Epidermal melanocyte (primary cell): Measurements from ENCODE around the gene LRRC4C.

ENCODE experiments used
- DNase-seq: peaks from one replicate; pipeline ENCODE4 v3.0.0; 2011; ENCODE audit warnings: low spot score; ENCODE audit not compliant: insufficient read length

Gene LRRC4C

DNA sequence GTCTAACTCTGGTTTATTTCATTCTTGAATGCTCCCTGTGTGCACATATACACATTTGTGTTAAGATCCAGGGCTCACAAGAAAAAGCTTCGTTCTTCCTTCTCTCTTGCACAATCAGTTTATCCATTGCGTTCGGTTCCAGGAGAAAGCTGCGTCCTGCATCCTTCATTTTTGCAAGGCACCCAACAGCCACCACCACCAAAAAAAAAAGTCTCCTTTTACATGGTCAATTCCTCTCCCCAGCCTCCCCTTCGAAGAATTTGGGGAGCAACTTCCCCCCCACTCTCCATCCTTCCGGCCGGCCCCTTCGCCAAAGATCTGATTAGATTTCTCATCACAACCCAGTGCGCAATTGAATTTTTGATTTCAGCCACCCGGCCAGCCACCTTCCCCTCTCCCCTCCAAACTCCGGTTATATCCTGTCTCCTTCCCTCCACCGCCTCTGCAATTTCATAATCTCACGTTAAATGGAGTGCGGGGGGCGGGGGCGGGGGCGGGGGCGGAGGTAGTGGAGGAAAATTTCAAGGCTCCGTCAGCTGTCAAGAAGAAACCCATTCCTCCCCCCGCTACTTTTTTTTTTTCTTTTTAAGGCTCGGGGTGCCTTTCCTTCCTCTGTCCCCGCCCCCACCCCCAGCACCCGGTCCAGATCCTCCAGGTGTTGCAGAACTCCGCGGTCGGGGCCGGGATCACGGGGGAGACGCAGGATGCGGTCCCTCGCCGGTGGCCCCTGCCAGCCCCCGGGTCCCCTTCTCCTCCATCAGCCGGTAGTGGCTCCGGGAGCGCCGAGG is 1166.5 kb downstream of the LRRC4C start:
- DNase-seq: no peak

GRCh38 chr11:40291741-40292140 is 1167.7 kb downstream of the LRRC4C start:
- no peak for DNase-seq

GRCh38 chr11:40291329-40291728 is 1168.1 kb downstream of the LRRC4C start:
- no peak for DNase-seq

DNA sequence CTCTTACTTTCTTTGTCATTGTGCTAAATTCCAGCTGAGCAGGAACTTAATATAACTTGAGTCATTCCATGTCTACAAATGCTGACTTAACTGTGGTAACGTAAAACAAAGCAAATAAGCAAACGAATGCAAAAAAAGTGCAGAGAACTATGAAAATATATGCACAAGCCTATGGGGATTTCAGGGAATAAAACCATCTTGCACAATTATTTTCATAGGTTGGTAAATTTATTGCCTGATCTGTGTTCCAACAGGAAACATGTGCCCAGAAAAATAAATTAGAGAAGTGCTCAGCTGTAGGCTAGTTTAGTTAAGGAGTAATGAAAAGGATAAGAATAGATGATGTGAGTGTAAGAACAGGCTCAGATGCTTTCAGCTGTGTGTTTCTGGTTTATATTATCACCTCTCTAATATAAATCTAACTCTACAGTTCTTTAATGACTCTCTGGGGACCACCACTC is 1169.3 kb downstream of the LRRC4C start:
- DNase-seq: no peak

- no peak for DNase-seq
These were observed 1170.1 kb downstream of the LRRC4C start for GRCh38 chr11:40289370-40289769.

GRCh38 chr11:40287916-40288803 is 1171.3 kb downstream of the LRRC4C start:
- DNase-seq: no peak

GRCh38 chr11:40286137-40286536 is 1173.3 kb downstream of the LRRC4C start:
- no peak for DNase-seq

GRCh38 chr11:40285558-40285957 is 1173.9 kb downstream of the LRRC4C start:
- DNase-seq: no peak

DNA sequence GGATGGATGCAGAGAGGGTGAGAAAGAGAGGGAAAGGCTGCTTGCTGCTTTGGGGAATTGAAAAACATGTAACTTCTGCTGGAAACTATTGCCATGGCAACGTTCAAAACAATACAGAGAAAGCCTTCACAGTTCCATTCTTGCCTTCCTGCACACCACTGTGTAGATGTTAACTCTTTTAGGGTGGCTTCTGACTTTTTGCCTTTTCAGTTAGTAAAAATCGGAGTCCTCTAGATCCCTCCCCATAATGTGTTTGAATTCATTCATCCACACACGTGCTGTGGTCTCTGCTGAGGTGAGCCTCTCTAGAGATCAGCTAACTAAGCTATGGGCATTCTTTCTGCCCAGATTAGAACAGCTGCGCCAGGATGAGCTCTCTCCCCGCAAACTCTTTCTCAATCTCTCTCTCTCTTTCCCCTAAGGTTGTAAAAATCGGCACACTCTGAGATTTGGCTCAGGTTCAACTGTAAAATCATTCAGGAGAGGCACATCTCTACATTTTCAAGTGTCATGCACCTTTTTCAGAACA is 1178.3 kb downstream of the LRRC4C start:
- DNase-seq: no peak

GRCh38 chr11:40280159-40281051 is 1179.0 kb downstream of the LRRC4C start:
- no peak for DNase-seq

DNA sequence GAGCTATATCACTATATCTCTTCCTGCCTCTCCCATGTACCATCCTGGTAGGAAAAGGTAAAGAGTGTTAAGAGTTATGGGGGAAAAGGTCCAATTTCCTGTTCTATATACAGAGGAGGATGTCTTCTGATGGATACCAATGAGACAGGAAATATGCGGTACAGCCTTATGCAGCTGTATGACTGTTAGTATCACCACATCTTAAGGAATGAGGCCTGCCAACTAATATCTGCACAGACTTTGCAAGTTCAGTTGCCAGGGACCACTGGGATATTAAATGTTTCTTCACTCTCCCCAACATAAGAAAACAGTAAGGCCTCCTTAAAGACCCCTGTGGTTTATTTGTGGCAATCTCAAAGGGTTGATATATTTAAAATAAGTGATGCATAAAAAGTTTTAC is 1182.5 kb downstream of the LRRC4C start:
- DNase-seq: no peak

DNA sequence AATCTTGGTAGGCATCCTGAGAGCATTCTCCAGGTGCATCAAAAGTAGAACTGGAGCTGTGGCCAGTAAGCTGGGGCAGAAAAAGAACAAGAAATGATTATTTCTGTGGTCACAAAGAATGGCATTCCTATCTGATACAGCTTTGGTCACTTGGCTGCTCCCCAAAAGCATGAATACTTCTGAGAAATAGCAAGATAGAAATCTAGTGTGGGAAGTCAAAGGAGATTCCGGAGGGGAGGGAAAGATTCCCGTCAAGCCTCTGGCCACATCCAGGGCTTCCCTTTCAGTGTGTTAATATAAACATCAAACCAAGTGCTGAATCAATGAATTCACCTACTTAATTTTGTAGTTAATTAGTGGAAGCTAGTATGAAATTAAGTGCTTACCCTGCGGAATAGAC is 1185.4 kb downstream of the LRRC4C start:
- DNase-seq: no peak

DNA sequence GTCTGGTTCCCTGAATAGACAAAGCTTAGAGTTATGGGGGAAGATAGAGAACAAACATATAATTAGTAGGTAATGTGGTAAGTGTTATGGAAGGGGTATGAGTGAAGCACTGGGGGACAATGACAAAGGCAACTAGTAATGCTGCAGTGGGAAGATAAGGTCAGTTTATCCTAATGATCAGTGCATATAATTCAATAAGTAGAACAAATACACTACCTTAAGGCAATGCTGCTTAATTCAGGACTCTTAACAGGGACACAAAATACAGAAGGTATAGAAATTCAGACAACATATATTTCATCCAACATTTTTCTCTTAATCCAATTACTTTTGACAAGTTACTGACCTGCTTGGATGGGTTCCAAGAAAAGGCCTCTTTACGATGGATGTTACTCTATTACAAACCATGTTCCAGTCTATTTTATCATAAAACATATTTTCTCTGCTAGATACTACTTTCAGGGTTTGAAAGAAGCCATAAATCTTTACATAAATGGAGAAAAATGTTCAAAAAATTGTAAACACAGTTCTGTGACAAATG is 1186.2 kb downstream of the LRRC4C start:
- DNase-seq: no peak

DNA sequence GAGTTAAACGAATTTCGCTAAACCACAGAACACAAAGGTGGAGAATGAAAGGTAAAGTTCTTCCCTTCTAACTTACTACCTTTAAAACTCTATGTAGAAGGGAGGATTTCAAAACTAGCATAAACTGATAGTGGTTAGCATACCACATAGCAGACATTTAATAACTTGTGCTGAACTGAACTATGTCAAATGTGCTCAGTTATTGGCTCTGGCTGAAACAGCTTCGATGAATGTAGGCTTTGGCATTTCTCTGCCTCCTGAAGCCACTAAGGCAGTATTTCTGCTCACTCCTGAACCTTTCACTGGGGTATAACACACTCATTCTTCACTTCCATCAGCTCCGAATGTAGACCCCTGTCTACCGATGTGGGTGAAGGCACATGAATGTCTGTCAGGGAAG is 1188.1 kb downstream of the LRRC4C start:
- no peak for DNase-seq

GRCh38 chr11:40269865-40270264 is 1189.6 kb downstream of the LRRC4C start:
- no peak for DNase-seq

DNA sequence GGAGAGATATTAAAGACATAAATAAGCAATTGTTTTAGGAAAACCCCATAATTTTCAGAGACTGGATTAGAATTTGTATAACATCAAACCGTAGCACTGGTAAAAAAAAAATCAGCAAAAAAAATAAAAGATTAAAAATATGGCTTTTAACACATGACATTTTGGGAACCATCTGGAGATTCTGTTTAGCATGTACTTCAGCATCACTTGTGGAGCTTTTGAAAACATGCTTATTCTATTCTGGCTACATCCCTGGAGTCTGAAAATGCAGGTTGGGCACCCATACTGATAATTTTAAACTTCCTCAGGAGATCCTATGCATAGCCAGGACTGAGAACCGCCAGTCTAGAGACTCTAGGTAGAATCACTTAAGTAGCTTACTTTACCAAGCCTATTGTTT is 1190.9 kb downstream of the LRRC4C start:
- DNase-seq: no peak

GRCh38 chr11:40255457-40255856 is 1204.0 kb downstream of the LRRC4C start:
- DNase-seq: no peak

DNA sequence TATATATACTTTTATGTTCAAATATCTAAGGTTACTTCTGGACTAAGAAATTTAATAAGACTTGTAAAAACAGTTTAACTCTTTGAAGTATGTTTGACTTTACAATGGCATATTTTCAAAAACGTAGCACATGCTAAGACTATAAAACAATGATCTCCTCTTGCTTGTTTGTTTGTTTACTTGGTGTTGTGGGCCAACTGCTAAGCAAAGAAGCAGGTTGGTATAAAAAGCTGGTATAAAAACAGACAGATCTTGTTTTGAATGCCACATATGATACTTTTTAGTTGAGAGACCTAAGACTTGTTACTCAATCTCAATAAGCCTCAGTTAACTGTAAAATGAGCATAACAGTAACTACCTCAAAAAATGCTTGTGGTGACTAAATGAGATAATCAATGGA is 1206.3 kb downstream of the LRRC4C start:
- no peak for DNase-seq

- DNase-seq: no peak
These were observed 1207.2 kb downstream of the LRRC4C start for GRCh38 chr11:40252236-40252635.

DNA sequence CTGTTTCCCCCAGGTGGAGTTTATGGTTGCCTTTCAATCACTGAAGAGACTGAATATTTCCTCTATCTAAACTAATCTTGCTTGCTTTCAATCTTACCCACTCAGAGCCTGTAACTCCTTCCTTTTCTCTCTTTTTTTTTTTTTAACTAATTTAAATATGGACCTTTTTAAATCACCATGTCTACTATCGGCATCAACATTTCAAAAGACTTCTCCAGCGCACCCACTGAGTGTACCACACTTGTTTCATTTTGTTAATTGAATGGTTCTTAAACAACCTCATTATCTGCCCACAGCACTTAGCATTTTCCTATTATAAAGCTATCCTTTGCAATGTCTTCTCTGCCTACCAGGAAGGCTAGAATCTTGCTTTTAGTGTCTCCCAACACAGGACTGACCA is 1212.5 kb downstream of the LRRC4C start:
- DNase-seq: no peak

GRCh38 chr11:40241524-40242051 is 1217.9 kb downstream of the LRRC4C start:
- DNase-seq: no peak
